RPMI8226 (cell line): ENCODE results near the gene ZNF322.

Experiments
- DNase-seq: peaks from one replicate; pipeline ENCODE4 v3.0.0-alpha.2; 2015

ZNF322 gene

DNA sequence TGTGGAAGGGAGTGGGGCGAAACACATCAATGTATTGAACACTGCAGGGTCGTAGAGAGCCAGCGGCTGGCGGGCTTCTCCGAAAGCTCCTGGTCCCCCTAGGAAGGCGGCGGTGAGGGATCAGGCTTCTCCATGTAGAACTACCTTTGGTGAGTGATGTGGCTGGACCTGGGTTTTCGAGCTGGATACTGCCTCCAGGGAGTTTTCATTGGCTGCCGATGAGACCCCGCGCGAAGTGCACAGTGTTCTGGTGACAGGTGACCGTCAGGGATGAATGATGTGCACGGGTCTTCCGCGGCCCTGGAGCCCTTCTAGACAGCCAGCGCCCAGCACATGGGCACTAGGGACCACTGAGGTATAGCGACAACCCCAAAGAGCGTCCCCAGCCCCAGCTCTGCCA, 46.3 kb downstream of the ZNF322 start:
- DNase-seq, result no peak

DNA sequence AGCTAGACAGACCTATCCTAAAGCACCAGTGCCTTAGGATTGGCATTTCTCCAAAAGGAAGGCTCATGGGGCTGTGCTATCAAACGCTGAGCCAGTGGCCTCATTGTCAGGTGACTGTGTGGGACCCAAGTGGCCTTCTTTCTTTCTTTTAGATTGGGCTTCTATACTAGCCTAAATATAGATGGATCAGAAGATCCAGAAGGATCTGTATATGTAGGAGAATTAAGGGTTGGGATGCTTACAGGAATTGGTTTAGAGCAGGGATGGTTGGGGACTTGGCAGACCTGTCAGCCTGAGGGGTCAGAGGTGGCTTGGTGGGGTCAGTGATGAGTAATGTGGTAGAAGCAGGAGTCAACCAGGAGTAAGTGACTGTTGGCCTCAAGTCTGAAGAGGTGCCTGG, 47.9 kb downstream of the ZNF322 start:
- DNase-seq, result no peak

- no peak for DNase-seq
Observed at GRCh38 chr6:26609463-26609862, 50.1 kb downstream of the ZNF322 start.

GRCh38 chr6:26607434-26608230, 51.9 kb downstream of the ZNF322 start:
- DNase-seq, result peak; percentile 86

DNA sequence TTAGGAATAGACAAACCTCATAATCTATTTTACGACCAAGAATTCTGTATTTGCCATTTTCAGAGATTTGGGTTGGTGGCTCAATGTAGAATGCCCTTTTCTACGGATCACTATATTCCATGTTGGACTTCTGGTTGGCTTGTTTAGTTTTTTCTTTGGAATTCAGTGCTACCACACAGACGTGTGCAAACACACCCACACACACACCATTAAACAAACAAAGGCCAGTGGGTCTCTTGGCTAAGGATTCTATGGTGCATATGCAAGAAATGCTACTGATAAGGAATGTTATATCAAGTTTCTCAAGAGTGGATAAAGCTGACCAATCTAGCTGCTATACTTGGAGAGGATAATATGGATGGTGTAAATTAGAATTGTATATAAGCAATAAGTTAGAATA, 54.7 kb downstream of the ZNF322 start:
- DNase-seq, result no peak

DNA sequence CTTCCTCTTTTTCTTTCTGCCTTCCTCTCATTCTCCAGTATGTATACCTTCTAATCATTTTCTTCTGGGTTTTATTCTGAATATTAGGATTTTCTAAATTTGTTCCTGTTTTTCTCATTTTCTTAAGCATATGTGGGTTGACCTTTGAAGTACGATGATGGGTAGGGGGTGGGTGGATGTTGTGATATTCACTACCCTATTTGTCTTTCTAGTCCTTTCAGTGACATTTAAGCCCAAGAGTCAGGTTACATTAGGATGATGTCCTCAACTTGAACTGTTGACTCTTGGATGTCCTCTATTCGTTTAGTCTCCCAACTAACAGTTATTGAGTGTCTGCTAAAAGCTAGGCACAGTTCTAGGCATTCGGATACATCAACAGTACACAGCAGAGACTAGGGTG, 55.5 kb downstream of the ZNF322 start:
- no peak for DNase-seq

DNA sequence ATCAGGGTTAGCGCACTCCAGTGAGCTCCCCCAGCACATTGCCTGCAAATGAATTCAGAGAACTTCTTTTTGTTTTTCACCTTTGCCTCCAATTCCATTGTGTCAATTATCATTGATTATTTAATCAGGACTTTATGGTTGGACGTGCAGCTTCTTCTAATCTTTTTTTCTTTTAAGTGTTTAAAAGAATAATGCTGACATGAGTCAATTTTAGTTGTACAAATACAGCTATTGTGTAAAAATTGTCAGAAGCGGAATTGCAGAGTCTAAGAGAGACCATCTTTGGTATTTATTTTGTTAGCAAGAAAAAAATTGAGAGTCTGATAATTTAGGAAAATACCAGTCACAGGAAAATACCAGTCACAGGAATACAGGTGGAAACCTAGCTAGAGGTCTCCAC, 57.3 kb downstream of the ZNF322 start:
- no peak for DNase-seq

GRCh38 chr6:26600759-26601158, 58.8 kb downstream of the ZNF322 start:
- no peak for DNase-seq

DNA sequence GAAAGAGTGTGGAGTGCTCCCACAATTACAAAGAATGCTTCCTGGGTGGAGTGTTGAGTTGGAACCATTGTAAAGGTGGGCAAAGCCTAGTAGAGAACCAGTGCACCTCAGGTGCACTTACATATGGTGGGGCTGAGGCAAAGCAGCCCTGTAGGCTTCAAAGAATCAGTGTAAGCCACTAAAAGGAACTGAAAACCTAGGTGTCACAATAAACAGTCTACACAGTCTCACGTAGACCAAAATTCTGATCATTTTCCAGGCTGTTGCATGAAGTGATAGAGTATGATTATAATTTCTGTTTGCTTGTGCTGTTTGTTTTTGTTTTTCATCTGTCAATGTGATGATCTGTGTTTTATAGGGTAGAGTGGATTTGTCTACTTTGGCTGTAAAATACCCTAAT, 60.0 kb downstream of the ZNF322 start:
- no peak for DNase-seq

DNA sequence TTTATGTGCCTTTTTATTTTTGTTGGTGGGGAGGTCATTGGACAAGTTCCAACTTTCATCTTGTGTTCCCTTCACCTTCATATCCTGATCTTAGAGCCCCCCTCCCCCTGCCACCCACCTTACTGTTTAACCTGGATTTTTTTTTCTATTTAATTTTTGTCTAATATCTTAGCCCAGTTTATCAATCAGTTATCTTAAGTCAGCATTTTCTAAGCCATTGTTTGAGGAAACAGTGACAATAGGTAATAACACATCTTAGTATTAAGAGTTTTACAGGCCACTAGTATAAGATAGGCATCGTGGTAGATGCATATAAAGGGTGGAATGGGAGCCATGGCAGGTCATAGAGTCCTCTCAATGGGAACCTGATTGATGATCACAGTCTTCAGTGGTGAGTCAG, 60.4 kb downstream of the ZNF322 start:
- no peak for DNase-seq

DNA sequence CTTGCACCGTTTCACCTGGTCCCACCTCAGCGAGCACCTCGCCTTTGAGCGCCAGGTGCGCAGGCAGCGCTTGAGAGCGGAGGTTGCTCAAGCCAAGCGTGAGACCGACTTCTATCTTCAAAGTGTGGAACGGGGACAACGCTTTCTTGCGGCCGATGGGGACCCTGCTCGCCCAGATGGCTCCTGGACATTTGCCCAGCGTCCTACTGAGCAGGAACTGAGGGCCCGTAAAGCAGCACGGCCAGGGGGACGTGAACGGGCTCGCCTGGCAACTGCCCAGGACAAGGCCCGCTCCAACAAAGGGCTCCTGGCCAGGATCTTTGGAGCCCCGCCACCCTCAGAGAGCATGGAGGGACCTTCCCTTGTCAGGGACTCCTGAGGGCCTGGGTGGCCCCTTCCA, 61.3 kb downstream of the ZNF322 start:
- no peak for DNase-seq

- no peak for DNase-seq
Observed at GRCh38 chr6:26597821-26598220, 61.7 kb downstream of the ZNF322 start.

DNA sequence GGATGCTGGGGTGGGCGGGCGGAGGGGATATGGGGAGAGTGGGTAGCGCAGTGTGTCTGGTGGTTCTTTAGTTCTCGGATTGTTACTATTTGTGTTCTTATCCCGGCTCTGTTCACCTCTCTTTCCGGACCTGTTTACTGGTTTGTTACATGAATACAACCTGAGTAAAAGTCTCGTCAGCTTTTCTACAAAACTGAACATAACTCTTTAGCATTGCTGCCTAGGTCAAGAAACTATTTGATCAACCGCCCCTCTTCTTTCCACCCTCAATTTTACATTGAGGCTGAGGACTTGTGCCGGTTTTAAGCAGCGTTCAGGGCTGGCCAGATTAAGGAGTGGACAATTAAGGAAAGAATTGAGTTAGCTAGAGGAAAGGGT, 62.2 kb downstream of the ZNF322 start:
- DNase-seq, result no peak

DNA sequence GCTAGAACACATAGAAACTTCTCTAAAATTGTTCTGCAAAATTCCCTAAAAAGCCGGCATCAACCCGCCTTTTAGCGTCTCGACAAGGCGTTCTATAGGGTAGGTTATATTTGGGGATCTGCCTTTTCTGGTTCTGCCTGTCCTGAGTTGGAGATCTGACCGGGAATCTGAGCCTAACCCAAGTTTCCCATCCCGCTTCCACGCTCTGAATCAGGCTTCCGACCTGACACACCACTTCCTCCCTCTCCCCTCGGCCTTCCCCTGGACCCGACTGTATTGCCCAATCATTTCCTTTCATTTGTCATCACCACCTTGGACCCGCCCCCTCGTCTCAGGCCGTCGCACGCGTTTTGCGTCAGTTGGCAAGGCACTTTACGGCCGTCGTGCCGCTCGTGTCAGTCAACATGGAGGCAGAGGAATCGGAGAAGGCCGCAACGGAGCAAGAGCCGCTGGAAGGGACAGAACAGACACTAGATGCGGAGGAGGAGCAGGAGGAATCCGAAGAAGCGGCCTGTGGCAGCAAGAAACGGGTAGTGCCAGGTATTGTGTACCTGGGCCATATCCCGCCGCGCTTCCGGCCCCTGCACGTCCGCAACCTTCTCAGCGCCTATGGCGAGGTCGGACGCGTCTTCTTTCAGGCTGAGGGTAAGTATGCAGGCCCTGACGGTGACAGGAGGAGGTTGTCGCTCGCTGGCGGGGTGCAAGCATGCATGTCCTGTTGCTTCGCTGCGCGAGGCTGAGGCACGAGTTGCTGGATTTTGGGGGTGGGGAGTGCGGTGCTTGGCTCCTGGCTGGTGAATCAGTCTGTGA, 62.8 kb downstream of the ZNF322 start, which contains the start of gene ABT1:
Gene ABT1 (plus strand): TSS at position 375 of the 810 bp plus-strand sequence. CDS start 30 bp downstream, at position 405.
- peak; percentile 99 for DNase-seq

GRCh38 chr6:26595669-26596269, 63.8 kb downstream of the ZNF322 start:
- DNase-seq, result peak; percentile 96

DNA sequence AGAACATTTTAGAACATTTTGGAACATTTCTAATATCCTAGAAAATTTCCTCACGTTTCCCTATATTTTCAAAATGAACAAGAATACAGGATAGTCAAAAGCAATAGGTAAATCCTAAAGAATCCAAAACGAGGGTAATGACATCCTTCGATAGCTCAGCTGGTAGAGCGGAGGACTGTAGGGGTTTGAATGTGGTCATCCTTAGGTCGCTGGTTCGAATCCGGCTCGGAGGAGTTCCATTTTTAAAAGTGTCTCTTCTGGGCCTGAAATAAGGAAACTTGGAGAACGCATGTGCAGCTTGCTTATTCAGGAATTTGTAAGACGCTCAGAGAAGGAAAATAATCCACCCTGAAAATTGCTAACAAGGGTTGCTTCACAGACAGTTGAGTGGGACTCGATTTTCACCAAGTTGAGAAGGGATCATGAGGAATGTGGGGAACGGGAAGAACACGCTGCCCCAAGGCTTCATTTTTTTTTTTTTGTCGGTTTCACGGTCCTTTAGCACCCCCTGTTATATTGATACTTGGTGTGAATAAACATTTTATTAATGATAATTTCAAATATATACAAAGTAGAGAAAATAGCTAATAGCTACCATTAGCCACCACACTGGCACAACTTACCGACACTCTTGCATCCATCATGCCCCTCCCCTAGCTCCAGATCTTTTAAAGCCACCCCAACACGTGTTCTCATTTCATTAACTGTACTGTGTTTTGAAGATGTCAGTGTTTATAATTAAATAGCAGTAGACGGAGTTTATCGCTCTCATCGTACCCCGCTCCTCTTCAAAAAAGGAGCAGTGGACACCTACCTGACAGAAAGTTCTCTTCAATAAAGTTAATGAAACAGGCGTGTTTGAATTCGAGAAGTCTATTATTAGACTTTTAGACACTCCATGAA, 64.6 kb downstream of the ZNF322 start:
- DNase-seq, result peak; percentile 35

DNA sequence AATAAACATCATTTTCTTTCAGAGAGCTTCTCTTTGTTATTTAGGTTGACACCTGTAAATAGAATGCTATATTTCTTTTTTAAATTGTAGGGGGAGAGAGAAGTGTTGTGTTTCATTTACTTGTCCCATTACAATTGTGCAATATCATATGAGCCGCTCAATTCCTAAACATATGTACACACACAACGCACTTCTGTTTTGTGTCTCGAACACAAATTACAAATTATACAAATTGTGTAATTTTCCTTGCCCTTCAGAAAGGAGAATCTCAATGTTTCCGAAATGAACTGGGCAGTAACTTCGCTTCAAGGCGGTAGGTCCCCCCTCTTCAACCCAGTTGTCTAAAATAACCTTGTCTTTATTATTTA, 65.4 kb downstream of the ZNF322 start:
- no peak for DNase-seq

DNA sequence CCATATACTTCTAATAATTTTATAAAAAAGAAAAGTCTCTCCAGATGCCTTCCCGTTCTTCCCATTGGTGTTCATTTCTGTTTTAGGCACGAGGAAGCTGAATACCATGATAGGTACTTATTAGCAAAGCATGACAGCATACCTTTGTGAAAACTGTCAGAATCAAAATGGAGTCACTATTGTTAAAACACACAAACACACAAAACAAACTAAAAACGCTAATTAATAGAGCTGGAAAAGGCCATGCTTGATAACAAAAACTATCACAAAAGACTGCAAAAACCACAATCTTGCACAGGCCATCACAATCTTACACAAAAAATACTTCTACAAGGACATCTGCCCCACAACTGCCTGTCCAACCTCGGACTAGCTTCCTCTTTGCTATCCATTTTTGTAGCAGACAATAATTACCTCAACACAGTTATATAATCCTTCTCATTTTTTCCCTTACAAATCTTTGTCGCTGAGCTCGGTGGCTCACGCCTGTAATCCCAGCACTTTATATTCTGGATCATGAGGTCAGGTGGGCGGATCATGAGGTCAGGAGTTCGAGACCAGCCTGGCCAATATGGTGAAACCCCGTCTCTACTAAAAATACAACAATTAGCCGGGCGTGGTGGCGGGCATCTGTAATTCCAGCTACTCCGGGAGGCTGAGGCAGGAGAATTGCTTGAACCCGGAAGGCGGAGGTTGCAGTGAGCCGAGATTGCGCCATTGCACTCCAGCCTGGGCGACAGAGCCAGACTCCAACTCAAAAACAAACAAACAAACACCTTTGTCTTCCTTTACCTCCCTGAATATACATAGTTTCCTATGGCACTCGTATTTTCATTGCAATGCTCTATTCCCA, 66.0 kb downstream of the ZNF322 start:
- DNase-seq, result no peak

GRCh38 chr6:26592649-26593048, 66.9 kb downstream of the ZNF322 start:
- peak; percentile 35 for DNase-seq

DNA sequence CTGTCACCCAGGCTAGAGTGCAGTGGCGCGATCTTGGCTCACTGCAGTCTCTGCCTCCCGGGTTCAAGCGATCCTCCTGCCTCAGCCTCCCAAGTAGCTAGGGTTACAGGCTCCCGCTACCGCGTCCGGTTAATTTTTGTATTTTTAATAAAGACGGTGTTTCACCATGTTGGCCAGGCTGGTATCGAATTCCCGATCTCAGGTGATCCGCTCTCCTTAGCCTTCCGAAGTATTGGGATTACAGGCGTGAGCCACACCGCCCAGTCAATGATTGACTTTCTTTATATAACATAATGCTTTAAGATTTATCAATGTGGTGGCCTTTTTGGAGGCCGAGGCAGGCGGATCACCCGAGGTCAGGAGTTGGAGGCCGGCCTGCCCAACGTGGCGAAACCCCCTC, 70.6 kb downstream of the ZNF322 start:
- no peak for DNase-seq
